Endothelial cell of umbilical vein (primary cell): ENCODE measurements around the gene KLHL9. TPM values are rescaled to one million over a fixed set of nuclear protein-coding genes. Genes with fewer than 3 reads are reported as not detected.

Experiments
- BruUV-seq: library from RNA; stranded (reverse); fragments of 400-500 nt; replicated peaks from 2 replicates; lab custom pipeline; 2021; lab: Mats Ljungman, UMichigan
- CTCF ChIA-PET: fragments of 300-600, 350-600 bp; sonication (Branson Sonifier 250); formaldehyde crosslinking; loops from one replicate; lab custom pipeline; 2021; ENCODE audit warnings: antibody characterized with exemption, inconsistent platforms; lab: Charles Lee
- POLR2A ChIA-PET: fragments of 300-600, 350-600 bp; sonication (Branson Sonifier 250); formaldehyde crosslinking; loops from one replicate; lab custom pipeline; 2021; ENCODE audit warnings: antibody characterized with exemption, inconsistent platforms; lab: Charles Lee
- DNase-seq: peaks from one replicate; pipeline ENCODE4 v3.0.0-alpha.2; 2011; ENCODE audit warnings: low read depth, low spot score
- FAIRE-seq: peaks from 2 replicates; lab custom pipeline; 2011; peaks lifted over from hg19 to GRCh38; lab: Jason Lieb, UNC
- H2AFZ ChIP-seq: 2 replicates; pipeline ENCODE4 v1.6.0; 2012; ENCODE audit warnings: low read depth, low read length, control low read depth, inconsistent platforms
- H3K27ac ChIP-seq: 2 replicates; pipeline ENCODE4 v1.5.1; 2011; ENCODE audit warnings: low read depth, mild to moderate bottlenecking, control low read depth, low read length, moderate library complexity; ENCODE audit not compliant: insufficient read depth
- H3K27me3 ChIP-seq, 2 experiments: 2 replicates each; pipeline versions ENCODE4 v1.6.0 to v1.6.1; 2011; ENCODE audit warnings: low read length in 2 of 2, mixed read lengths in 1 of 2; ENCODE audit not compliant: control insufficient read depth in 2 of 2, insufficient read depth in 2 of 2
- H3K36me3 ChIP-seq, 2 experiments: 2 replicates in 1 of 2; 3 replicates in 1 of 2; pipeline ENCODE4 v1.5.1; 2011; ENCODE audit warnings: low read length in 2 of 2, mild to moderate bottlenecking in 1 of 2, moderate library complexity in 1 of 2; ENCODE audit not compliant: control insufficient read depth in 2 of 2, insufficient read depth in 2 of 2; ENCODE audit errors: extremely low read depth in 1 of 2
- H3K4me1 ChIP-seq: 3 replicates; pipeline ENCODE4 v1.5.1; 2011; ENCODE audit warnings: mild to moderate bottlenecking, low read length; ENCODE audit not compliant: control insufficient read depth, insufficient read depth; ENCODE audit errors: extremely low read depth
- H3K4me2 ChIP-seq: 2 replicates; pipeline ENCODE4 v1.6.1; 2011; ENCODE audit warnings: low read length, control low read depth, mixed read lengths; ENCODE audit not compliant: insufficient read depth
- H3K4me3 ChIP-seq, 3 experiments: fragments of 200-600 bp in 1 of 3; sonication (generic), shearing (Covaris generic) in 1 of 3; replicated peaks in 1 of 3; 2 replicates each; pipeline ENCODE4 v1.5.1; 2011 to 2016; ENCODE audit warnings: control low read depth in 3 of 3, low read length in 3 of 3, mild to moderate bottlenecking in 2 of 3, inconsistent platforms in 1 of 3, low read depth in 1 of 3, moderate library complexity in 1 of 3; ENCODE audit not compliant: insufficient read depth in 1 of 3
- H3K79me2 ChIP-seq: 2 replicates; pipeline ENCODE4 v1.6.0; 2012; ENCODE audit warnings: low read length, inconsistent platforms; ENCODE audit not compliant: control insufficient read depth, insufficient read depth
- H3K9ac ChIP-seq: replicated peaks from 2 replicates; pipeline ENCODE3; 2011; ENCODE audit warnings: low read length, control low read depth; ENCODE audit not compliant: insufficient read depth; ENCODE audit errors: extremely low read depth
- H3K9me1 ChIP-seq: replicated peaks from 3 replicates; pipeline ENCODE4 v1.6.0; 2011; ENCODE audit warnings: mild to moderate bottlenecking, low read length; ENCODE audit not compliant: control insufficient read depth, insufficient read depth; ENCODE audit errors: extremely low read depth
- H3K9me3 ChIP-seq: replicated peaks from 2 replicates; pipeline ENCODE4 v1.5.1; 2012; ENCODE audit warnings: low read length, inconsistent platforms; ENCODE audit not compliant: control insufficient read depth, insufficient read depth
- H4K20me1 ChIP-seq: replicated peaks from 2 replicates; pipeline ENCODE3; 2011; ENCODE audit warnings: mild to moderate bottlenecking, low read length; ENCODE audit not compliant: control insufficient read depth, insufficient read depth; ENCODE audit errors: extremely low read depth
- EZH2 ChIP-seq: IDR thresholded peaks from 2 replicates; pipeline ENCODE4 v1.6.1; 2012; ENCODE audit warnings: borderline replicate concordance, low read depth, mild to moderate bottlenecking, moderate library complexity, low read length, inconsistent platforms; ENCODE audit not compliant: severe bottlenecking
- FOS ChIP-seq: IDR thresholded peaks from 2 replicates; pipeline ENCODE4 v1.6.1; 2011; ENCODE audit warnings: mild to moderate bottlenecking, low read length, moderate library complexity, borderline replicate concordance; ENCODE audit not compliant: insufficient read depth
- GATA2 ChIP-seq: IDR thresholded peaks from 2 replicates; pipeline ENCODE4 v1.7.0; 2011; ENCODE audit warnings: low read depth, mild to moderate bottlenecking, moderate library complexity, mixed read lengths, low read length; ENCODE audit not compliant: insufficient read length, insufficient read depth
- JUN ChIP-seq: IDR thresholded peaks from 2 replicates; pipeline ENCODE4 v1.6.1; 2011; ENCODE audit warnings: borderline replicate concordance, low read depth; ENCODE audit not compliant: insufficient read length, insufficient read depth
- MAX ChIP-seq: IDR thresholded peaks from 2 replicates; pipeline ENCODE4 v1.6.1; 2011; ENCODE audit not compliant: insufficient read depth, insufficient read length
- MYC ChIP-seq: IDR thresholded peaks from one replicate; pipeline ENCODE4 v1.6.1; 2011; ENCODE audit warnings: mild to moderate bottlenecking, low read depth, low read length
- POLR2A ChIP-seq: IDR thresholded peaks from 2 replicates; pipeline ENCODE4 v1.6.1; 2012; ENCODE audit warnings: low read depth, mild to moderate bottlenecking, control low read depth, low read length
- POLR2AphosphoS5 ChIP-seq: IDR thresholded peaks from 2 replicates; pipeline ENCODE4 v1.6.1; 2012; ENCODE audit warnings: low read depth, mild to moderate bottlenecking, control low read depth, low read length, moderate library complexity; ENCODE audit not compliant: insufficient read depth
- dilution Hi-C: fragments of 300-500 bp; cut with MboI; formaldehyde crosslinking; loops from one replicate; pipeline ENCODE4 v1.15.0; 2019; ENCODE audit warnings: low sequenced_read_pairs; ENCODE audit not compliant: extremely low pct_ligation_motif_present
- intact Hi-C: fragments of 100-400 bp; cut with micrococcal nuclease; formaldehyde crosslinking; loops from one replicate; pipeline ENCODE4 v1.10.0; 2022
- polyA plus RNA-seq, 4 experiments: library from polyadenylated mRNA; depleted of rRNA in 3 of 4; stranded (reverse) in 3 of 4; unstranded in 1 of 4; fragments of >200 nt; gene quantifications; 2 replicates each; pipeline versions ENCODE4 v1.2.1 to v1.2.3, GENCODE V29; 2011 to 2012; ENCODE audit warnings: missing spikeins in 1 of 4
- total RNA-seq: library from RNA; stranded (reverse); gene quantifications from 2 replicates; pipeline ENCODE4 v1.2.3, GENCODE V29; 2021
- TF ChIP-seq, protein P1 (sequence below), 2 donors: IDR thresholded peaks; 1 replicate in 1 of 2; 2 replicates in 1 of 2; pipeline ENCODE4 v1.5.1; 2011; ENCODE audit warnings: low read length in 2 of 2, mild to moderate bottlenecking in 2 of 2, moderate library complexity in 2 of 2, control low read depth in 1 of 2, inconsistent platforms in 1 of 2, low read depth in 1 of 2; ENCODE audit not compliant: insufficient read depth in 1 of 2; ENCODE audit errors: extremely low read depth in 1 of 2

The KLHL9 gene
- total and polyA plus RNA-seq, 2 donors (not counting 3 experiments of a cell fraction or from before 2014, with no cell fraction given): 8.0 to 23.5 TPM

DNA sequence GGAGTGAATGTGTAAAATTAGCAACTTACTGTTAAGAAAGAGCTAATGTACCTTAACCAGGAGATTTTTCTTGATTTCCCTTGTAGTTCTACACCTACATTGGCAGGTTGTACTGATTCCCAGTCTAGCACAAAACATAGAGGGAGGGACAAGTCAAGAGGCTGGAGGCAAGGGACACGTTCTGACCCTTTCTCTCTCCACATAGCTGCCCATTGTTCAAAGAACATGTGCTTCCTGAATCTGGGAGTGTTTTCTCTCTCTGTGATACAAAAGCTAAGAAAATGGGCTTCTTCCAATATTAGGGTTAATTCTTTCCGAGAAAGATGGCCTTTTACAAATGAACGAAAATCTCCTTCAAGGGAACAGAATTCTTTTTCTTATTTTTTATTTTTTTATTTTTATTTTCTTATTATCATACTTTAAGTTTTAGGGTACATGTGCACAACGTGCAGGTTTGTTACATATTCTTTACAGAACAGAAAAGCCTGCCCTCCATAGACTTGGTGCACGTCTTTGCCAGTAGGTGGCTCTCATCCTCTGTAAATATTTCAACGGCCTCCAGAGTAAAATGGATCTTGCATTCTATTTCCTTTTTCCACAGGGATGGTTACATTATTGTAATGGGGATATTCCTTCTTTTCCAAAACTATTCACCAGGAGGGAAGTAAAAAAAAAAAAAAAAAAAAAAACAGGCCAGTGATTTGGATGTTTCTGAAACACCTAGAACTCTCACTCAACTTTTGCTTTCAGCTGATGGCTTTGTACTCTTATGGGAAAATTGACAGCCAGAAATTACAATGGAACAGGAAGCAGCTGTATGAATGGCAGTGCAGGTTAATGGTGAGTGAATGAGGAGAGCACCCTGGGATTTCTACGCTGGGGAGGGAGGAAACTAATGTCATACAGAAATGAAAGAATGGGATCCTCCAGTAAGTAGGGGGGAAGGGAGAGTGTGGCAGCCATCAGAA lies 17.0 kb downstream of the KLHL9 start:
- no peaks in the 10 kb centered on the region for H3K79me2 ChIP-seq
- DNase-seq (peak; percentile 76), FAIRE-seq (peak; percentile 59)
- H3K4me3 ChIP-seq: no peak overlapping the region
- peaks cover 13% of the 10 kb centered on the region for H3K4me1 ChIP-seq
- TF ChIP-seq JUN: no peak
- no peak for TF ChIP-seq EZH2
- TF ChIP-seq, protein P1, sequence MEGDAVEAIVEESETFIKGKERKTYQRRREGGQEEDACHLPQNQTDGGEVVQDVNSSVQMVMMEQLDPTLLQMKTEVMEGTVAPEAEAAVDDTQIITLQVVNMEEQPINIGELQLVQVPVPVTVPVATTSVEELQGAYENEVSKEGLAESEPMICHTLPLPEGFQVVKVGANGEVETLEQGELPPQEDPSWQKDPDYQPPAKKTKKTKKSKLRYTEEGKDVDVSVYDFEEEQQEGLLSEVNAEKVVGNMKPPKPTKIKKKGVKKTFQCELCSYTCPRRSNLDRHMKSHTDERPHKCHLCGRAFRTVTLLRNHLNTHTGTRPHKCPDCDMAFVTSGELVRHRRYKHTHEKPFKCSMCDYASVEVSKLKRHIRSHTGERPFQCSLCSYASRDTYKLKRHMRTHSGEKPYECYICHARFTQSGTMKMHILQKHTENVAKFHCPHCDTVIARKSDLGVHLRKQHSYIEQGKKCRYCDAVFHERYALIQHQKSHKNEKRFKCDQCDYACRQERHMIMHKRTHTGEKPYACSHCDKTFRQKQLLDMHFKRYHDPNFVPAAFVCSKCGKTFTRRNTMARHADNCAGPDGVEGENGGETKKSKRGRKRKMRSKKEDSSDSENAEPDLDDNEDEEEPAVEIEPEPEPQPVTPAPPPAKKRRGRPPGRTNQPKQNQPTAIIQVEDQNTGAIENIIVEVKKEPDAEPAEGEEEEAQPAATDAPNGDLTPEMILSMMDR (IDR thresholded peaks at IDR 0.05; ENCODE audit: extremely low read depth in 1 of 2, insufficient read depth in 1 of 2, low read depth in 1 of 2, low read length in 2 of 2): peak; percentile 37 to 61
- TF ChIP-seq FOS: no peak
- TF ChIP-seq MAX: no peak
- no peak for TF ChIP-seq POLR2AphosphoS5
- TF ChIP-seq MYC: no peak
- no peak for TF ChIP-seq POLR2A
- no peak for TF ChIP-seq GATA2
- ChIA-PET CTCF (interaction anchor here (0.6 to 2.6 kb wide), 31 partner anchors 8 to 1798 kb away, joined by 3 to 62 read pairs (median 4); partner anchors contain the start of genes KLHL9 and MLLT3), POLR2A (interaction anchor here (0.7 kb wide), 1 partner anchor 15 kb away, joined by 7 read pairs; no protein-coding TSS in a partner anchor)
- peaks cover 2% of the 10 kb centered on the region in 2 experiments for H3K36me3 ChIP-seq
- no peak overlapping the region for H2AFZ ChIP-seq
- H3K9me3 ChIP-seq: no peaks in the 10 kb centered on the region
- dilution Hi-C loops: no loop called here
- no peak overlapping the region for H3K9ac ChIP-seq
- peak overlapping the region; percentile 20 for H3K27ac ChIP-seq
- intact Hi-C loops: loop anchor here (1.0 to 5.0 kb wide), 8 partner anchors 17 to 471 kb away; partner anchors contain the start of gene KLHL9
- peaks cover 10 to 22% of the 10 kb centered on the region in 2 experiments for H3K27me3 ChIP-seq
- no peaks in the 10 kb centered on the region for H4K20me1 ChIP-seq
- no peaks in the 10 kb centered on the region for H3K9me1 ChIP-seq
- no TSS peak for BruUV-seq
- H3K4me2 ChIP-seq: peak overlapping the region; percentile 43
